Small intestine (tissue), 7 donors: Measurements from ENCODE around the gene C2orf81. TPM values are rescaled to one million over a fixed set of nuclear protein-coding genes. Genes with fewer than 3 reads are reported as not detected.

Source experiments
- DNase-seq, 2 donors: peaks; one replicate each; pipeline versions ENCODE4 v3.0.0 to v3.0.0-alpha.2; 2013
- FAIRE-seq: peaks from 2 replicates; lab custom pipeline; 2012; peaks lifted over from hg19 to GRCh38; lab: Jason Lieb, UNC
- H3K27ac ChIP-seq, 3 donors: one replicate each; pipeline ENCODE4 v1.5.1; 2013; ENCODE audit warnings: low read length in 2 of 3, mild to moderate bottlenecking in 2 of 3, control low read depth in 1 of 3, inconsistent platforms in 1 of 3, low read depth in 1 of 3, moderate library complexity in 1 of 3
- H3K27me3 ChIP-seq, 3 donors: one replicate each; pipeline ENCODE4 v1.6.1; 2013; ENCODE audit warnings: low read length in 3 of 3, inconsistent platforms in 1 of 3; ENCODE audit not compliant: control insufficient read depth in 3 of 3, insufficient read depth in 3 of 3
- H3K36me3 ChIP-seq, 3 donors: one replicate each; pipeline ENCODE4 v1.6.1; 2013; ENCODE audit warnings: low read length in 3 of 3, inconsistent platforms in 1 of 3, low read depth in 1 of 3, mild to moderate bottlenecking in 1 of 3, moderate library complexity in 1 of 3; ENCODE audit not compliant: control insufficient read depth in 3 of 3, insufficient read depth in 2 of 3
- H3K4me1 ChIP-seq, 3 donors: one replicate each; pipeline ENCODE4 v1.6.1; 2013; ENCODE audit warnings: low read length in 2 of 3, inconsistent platforms in 1 of 3, low read depth in 1 of 3, mild to moderate bottlenecking in 1 of 3, moderate library complexity in 1 of 3; ENCODE audit not compliant: control insufficient read depth in 3 of 3, insufficient read depth in 2 of 3
- H3K4me3 ChIP-seq, 3 donors: one replicate each; pipeline ENCODE4 v1.5.1; 2013; ENCODE audit warnings: low read length in 3 of 3, control low read depth in 1 of 3, inconsistent platforms in 1 of 3, low read depth in 1 of 3, mild to moderate bottlenecking in 1 of 3, moderate library complexity in 1 of 3
- H3K9me3 ChIP-seq, 2 donors: one replicate each; pipeline ENCODE4 v1.6.1; 2013; ENCODE audit warnings: low read depth in 1 of 2, low read length in 1 of 2; ENCODE audit not compliant: control insufficient read depth in 2 of 2, insufficient read depth in 1 of 2
- WGBS, 3 donors: extraction: QIAGEN DNeasy Blood & Tissue Kit; methylation state at CpG; one replicate each; pipeline ENCODE4 v1.1.7; 2013; 5-methylcytosine and 5-hydroxymethylcytosine counted together
- polyA plus RNA-seq, 4 donors: library from polyadenylated mRNA; stranded (reverse) in 3 of 4; unstranded in 1 of 4; fragments of 200-250 nt in 3 of 4; fragments of 120-200 nt in 1 of 4; gene quantifications; one replicate each; pipeline versions ENCODE4 v1.2.1 to v1.2.3, GENCODE V29; 2013
- donor health status: healthy with polysubstance abuse.
- donor health status: control.
- donor health status: control.
- donor health status: Bipolar disorder and iron deficiency.
- donor health status: healthy.

The C2orf81 gene
- polyA plus RNA-seq, 4 donors = 0.22 to 2.5 (median 1.1) TPM

GRCh38 chr2:74440378-74441169 lies 19.2 kb upstream of the C2orf81 start:
- H3K4me3 ChIP-seq = peak overlapping the region; percentile 45 to 85 (median 58)
- 6 to 15% (median 14%) methylated on average over 40 to 45 of the region's 45 CpGs for WGBS, 3 donors
- H3K27ac ChIP-seq = peak overlapping the region; percentile 82 to 99 (median 99)
- H3K36me3 ChIP-seq = peaks cover 0 to 28% (median 0%) of the 10 kb centered on the region in 3 donors
- no peaks in the 10 kb centered on the region for H3K27me3 ChIP-seq
- no peaks in the 10 kb centered on the region for H3K9me3 ChIP-seq
- DNase-seq (peak; percentile 88 to 96), FAIRE-seq (no peak)
- peaks cover 3 to 52% (median 13%) of the 10 kb centered on the region in 3 donors for H3K4me1 ChIP-seq

GRCh38 chr2:74439803-74440377 lies 18.5 kb upstream of the C2orf81 start:
- Histone ChIP-seq H3K4me1 (peaks cover 3 to 52% (median 13%) of the 10 kb centered on the region in 3 donors), H3K4me3 (peak overlapping the region in 2 of 3 donors; percentile 58 to 85), H3K27ac (peak overlapping the region; percentile 75 to 99 (median 82)), H3K27me3 (no peaks in the 10 kb centered on the region), H3K9me3 (no peaks in the 10 kb centered on the region), H3K36me3 (peaks cover 0 to 29% (median 0%) of the 10 kb centered on the region in 3 donors)
- FAIRE-seq (no peak), DNase-seq (peak; percentile 25 to 68)
- WGBS, 3 donors = 13 to 17% (median 15%) methylated on average over 14 of the region's 14 CpGs

GRCh38 chr2:74439373-74439772 lies 18.0 kb upstream of the C2orf81 start:
- H3K27me3 ChIP-seq = no peaks in the 10 kb centered on the region
- H3K9me3 ChIP-seq = no peaks in the 10 kb centered on the region
- no peak for DNase-seq
- peak overlapping the region in 2 of 3 donors; percentile 58 to 85 for H3K4me3 ChIP-seq
- peaks cover 3 to 50% (median 13%) of the 10 kb centered on the region in 3 donors for H3K4me1 ChIP-seq
- WGBS, 3 donors = 6 to 28% (median 19%) methylated on average over 3 of the region's 3 CpGs
- H3K27ac ChIP-seq = peak overlapping the region in 2 of 3 donors; percentile 82 to 99
- no peak for FAIRE-seq
- peaks cover 0 to 29% (median 0%) of the 10 kb centered on the region in 3 donors for H3K36me3 ChIP-seq

GRCh38 chr2:74438248-74438647 lies 16.8 kb upstream of the C2orf81 start:
- peaks cover 0 to 29% (median 0%) of the 10 kb centered on the region in 3 donors for H3K36me3 ChIP-seq
- no peak overlapping the region for H3K27ac ChIP-seq
- FAIRE-seq (no peak), DNase-seq (no peak)
- no peaks in the 10 kb centered on the region for H3K27me3 ChIP-seq
- no peak overlapping the region for H3K4me3 ChIP-seq
- peaks cover 3 to 44% (median 13%) of the 10 kb centered on the region in 3 donors for H3K4me1 ChIP-seq
- no peaks in the 10 kb centered on the region for H3K9me3 ChIP-seq
- 83 to 95% (median 91%) methylated on average over 1 of the region's 1 CpG for WGBS, 3 donors

- WGBS, 3 donors = 66 to 80% (median 79%) methylated on average over 6 of the region's 6 CpGs
- no peak overlapping the region for H3K4me3 ChIP-seq
- no peaks in the 10 kb centered on the region for H3K27me3 ChIP-seq
- no peaks in the 10 kb centered on the region for H3K9me3 ChIP-seq
- FAIRE-seq (no peak), DNase-seq (no peak)
- H3K36me3 ChIP-seq = peaks cover 0 to 36% (median 0%) of the 10 kb centered on the region in 3 donors
- H3K4me1 ChIP-seq = peaks cover 3 to 42% (median 13%) of the 10 kb centered on the region in 3 donors
- H3K27ac ChIP-seq = peak overlapping the region in 1 of 3 donors; percentile 4
Observed at GRCh38 chr2:74436848-74437695, 15.7 kb upstream of the C2orf81 start.

GRCh38 chr2:74436111-74436805 lies 14.8 kb upstream of the C2orf81 start:
- FAIRE-seq (no peak), DNase-seq (no peak)
- WGBS, 3 donors = 81 to 92% (median 87%) methylated on average over 38 to 43 of the region's 43 CpGs
- no peaks in the 10 kb centered on the region for H3K9me3 ChIP-seq
- no peak overlapping the region for H3K4me3 ChIP-seq
- peak overlapping the region in 1 of 3 donors; percentile 4 for H3K27ac ChIP-seq
- H3K27me3 ChIP-seq = no peaks in the 10 kb centered on the region
- peaks cover 0 to 41% (median 0%) of the 10 kb centered on the region in 3 donors for H3K36me3 ChIP-seq
- peaks cover 3 to 49% (median 13%) of the 10 kb centered on the region in 3 donors for H3K4me1 ChIP-seq

- Histone ChIP-seq H3K4me3 (no peak overlapping the region), H3K9me3 (no peaks in the 10 kb centered on the region), H3K4me1 (peaks cover 0 to 60% (median 3%) of the 10 kb centered on the region in 3 donors), H3K27me3 (no peaks in the 10 kb centered on the region), H3K27ac (peak overlapping the region; percentile 51 to 73 (median 70)), H3K36me3 (peaks cover 0 to 68% (median 2%) of the 10 kb centered on the region in 3 donors)
- FAIRE-seq = no peak
- DNase-seq = no peak
- WGBS, 3 donors = 35 to 75% (median 67%) methylated on average over 11 of the region's 11 CpGs
Observed at GRCh38 chr2:74430502-74430901, 9.1 kb upstream of the C2orf81 start.
